ENCODE data around the gene TSPAN4. TPM values are rescaled to one million over a fixed set of nuclear protein-coding genes. Genes with fewer than 3 reads are reported as not detected.

The TSPAN4 gene
- total RNA-seq, 4 donors from 2014 or later = 81.4 to 156 (median 129) TPM

GRCh38 chr11:848380-848931 is 5.8 kb downstream of the TSPAN4 start:
- Histone ChIP-seq H3K27ac (replicated peaks in 1 of 4) (no peak overlapping the region), H3K36me3 (peaks cover 0 to 31% (median 13%) of the 10 kb centered on the region in 4 donors), H3K27me3 (peaks cover 0 to 17% (median 5%) of the 10 kb centered on the region in 4 donors), H3K4me3 (peak overlapping the region; percentile 9 to 56 (median 50)), H3K4me1 (peaks cover 58 to 98% (median 90%) of the 10 kb centered on the region in 4 donors), H3K9me3 (no peaks in the 10 kb centered on the region)
- 32% methylated on average over 10 of the region's 14 CpGs for WGBS
- intact Hi-C loops (cut with DNase I) = loop anchor here (2.0 kb wide), 1 partner anchor 202 kb away; no protein-coding TSS in a partner anchor
- peak in 2 of 3 experiments; percentile 78 to 85 for TF ChIP-seq CTCF (IDR thresholded peaks at IDR 0.05)
- TF ChIP-seq EP300 (IDR thresholded peaks at IDR 0.05) = no peak
- TF ChIP-seq POLR2AphosphoS5 (IDR thresholded peaks at IDR 0.05) = no peak
- DNase-seq (ENCODE audit: extremely low spot score) = no peak

- intact Hi-C loops (cut with DNase I) = loop anchor here (2.0 kb wide), 1 partner anchor 202 kb away; no protein-coding TSS in a partner anchor
- peaks cover 0 to 17% (median 5%) of the 10 kb centered on the region in 4 donors for H3K27me3 ChIP-seq
- peak overlapping the region; percentile 49 to 58 (median 54) for H3K4me3 ChIP-seq
- peaks cover 0 to 39% (median 18%) of the 10 kb centered on the region in 4 donors for H3K36me3 ChIP-seq
- DNase-seq (ENCODE audit: extremely low spot score) = no peak
- 4% methylated on average over 5 of the region's 71 CpGs for WGBS
- H3K27ac ChIP-seq (replicated peaks in 1 of 4) = peak overlapping the region in 1 of 4 donors; percentile 39
- H3K9me3 ChIP-seq = no peaks in the 10 kb centered on the region
- peaks cover 55 to 95% (median 85%) of the 10 kb centered on the region in 4 donors for H3K4me1 ChIP-seq
- no peak for TF ChIP-seq POLR2AphosphoS5 (IDR thresholded peaks at IDR 0.05)
- no peak for TF ChIP-seq CTCF (IDR thresholded peaks at IDR 0.05)
- no peak for TF ChIP-seq EP300 (IDR thresholded peaks at IDR 0.05)
- TF ChIP-seq POLR2A (IDR thresholded peaks at IDR 0.05; ENCODE audit: low read depth) = no peak
Measured at GRCh38 chr11:849104-849824, 6.6 kb downstream of the TSPAN4 start.

- WGBS = 39% methylated on average over 60 of the region's 97 CpGs
Measured at GRCh38 chr11:849951-850774, 7.5 kb downstream of the TSPAN4 start.

GRCh38 chr11:850775-851763 is 8.4 kb downstream of the TSPAN4 start:
- Histone ChIP-seq H3K27ac (replicated peaks in 1 of 4) (no peak overlapping the region), H3K4me3 (peak overlapping the region in 1 of 4 donors; percentile 52), H3K9me3 (no peaks in the 10 kb centered on the region), H3K27me3 (peaks cover 0 to 17% (median 5%) of the 10 kb centered on the region in 4 donors), H3K36me3 (peaks cover 0 to 54% (median 22%) of the 10 kb centered on the region in 4 donors), H3K4me1 (peaks cover 43 to 95% (median 77%) of the 10 kb centered on the region in 4 donors)
- no peak for DNase-seq (ENCODE audit: extremely low spot score)
- no peak for TF ChIP-seq POLR2AphosphoS5 (IDR thresholded peaks at IDR 0.05)
- no peak for TF ChIP-seq POLR2A (IDR thresholded peaks at IDR 0.05; ENCODE audit: low read depth)
- TF ChIP-seq CTCF (IDR thresholded peaks at IDR 0.05) = no peak
- no peak for TF ChIP-seq EP300 (IDR thresholded peaks at IDR 0.05)
- WGBS = 63% methylated on average over 8 of the region's 28 CpGs
- intact Hi-C loops (cut with DNase I) = no loop called here

More at GRCh38 chr11:849951-850774, 7.5 kb downstream of the TSPAN4 start:
- Histone ChIP-seq H3K4me1 (peaks cover 52 to 95% (median 80%) of the 10 kb centered on the region in 4 donors), H3K4me3 (peak overlapping the region; percentile 49 to 58 (median 54)), H3K9me3 (no peaks in the 10 kb centered on the region), H3K27me3 (peaks cover 0 to 17% (median 5%) of the 10 kb centered on the region in 4 donors), H3K27ac (replicated peaks in 1 of 4) (peak overlapping the region in 2 of 4 donors; percentile 36 to 43), H3K36me3 (peaks cover 0 to 45% (median 22%) of the 10 kb centered on the region in 4 donors)
- intact Hi-C loops (cut with DNase I) = loop anchor here (2.0 kb wide), 1 partner anchor 201 kb away; no protein-coding TSS in a partner anchor
- no peak for TF ChIP-seq POLR2AphosphoS5 (IDR thresholded peaks at IDR 0.05)
- no peak for DNase-seq (ENCODE audit: extremely low spot score)

Data from esophagus muscularis mucosa (tissue), 4 donors.